A549 (cell line): ENCODE results near the gene PCDH9. TPM values are rescaled to one million over a fixed set of nuclear protein-coding genes. Genes with fewer than 3 reads are reported as not detected.
A peak's percentile ranks its signal among the peaks of the same experiment; 100 is the strongest.

Source experiments
- ATAC-seq, 2 experiments: fragments of 200-7000 bp in 1 of 2; fragments of >200 bp in 1 of 2; cut with Nextera tagmentation in 1 of 2; cut with Tn5 transposase in 1 of 2; 3 replicates each; pipeline versions ENCODE4 v1.8.0 to v1.9.1; 2018 to 2020; ENCODE audit warnings: mild to moderate bottlenecking in 1 of 2, moderate library complexity in 1 of 2
- CTCF ChIA-PET: fragments of 300-600 bp; sonication (Branson Sonifier 250); formaldehyde crosslinking; extraction: SDS; loops from one replicate; lab custom pipeline; 2021; ENCODE audit warnings: antibody characterized with exemption, inconsistent platforms; lab: Yijun Ruan, JAX
- POLR2A ChIA-PET: fragments of 350-600 bp; formaldehyde crosslinking; extraction: SDS; loops from one replicate; lab custom pipeline; 2021; ENCODE audit warnings: antibody characterized with exemption, inconsistent platforms; lab: Yijun Ruan, JAX
- DNase-seq, 2 experiments: peaks; one replicate each; pipeline versions ENCODE4 v3.0.0 to v3.0.0-alpha.2; 2011 to 2016; ENCODE audit warnings: low read depth in 1 of 2, low spot score in 1 of 2
- FAIRE-seq: peaks from 2 replicates; lab custom pipeline; 2011; peaks lifted over from hg19 to GRCh38; lab: Jason Lieb, UNC
- H3K27ac ChIP-seq, 2 experiments: fragments of >200 bp; sonication (Bioruptor Twin); formaldehyde crosslinking; 3 replicates each; pipeline ENCODE4 v1.5.1; 2016 to 2017
- H3K4me1 ChIP-seq: fragments of >200 bp; sonication (Bioruptor Twin); formaldehyde crosslinking; 3 replicates; pipeline ENCODE4 v1.6.1; 2016
- H3K4me2 ChIP-seq: fragments of >200 bp; sonication (Bioruptor Twin); formaldehyde crosslinking; 3 replicates; pipeline ENCODE4 v1.6.1; 2016
- H3K4me3 ChIP-seq: fragments of >200 bp; sonication (Bioruptor Twin); formaldehyde crosslinking; 3 replicates; pipeline ENCODE4 v1.5.1; 2016
- H3K9me3 ChIP-seq: fragments of >200 bp; sonication (Bioruptor Twin); formaldehyde crosslinking; 3 replicates; pipeline ENCODE4 v1.6.1; 2016
- CEBPB ChIP-seq, 2 experiments: fragments of >200 bp in 1 of 2; sonication (Bioruptor Twin) in 1 of 2; formaldehyde crosslinking in 1 of 2; IDR thresholded peaks; 2 replicates each; pipeline ENCODE4 v1.6.1; 2012 to 2016
- CHD2 ChIP-seq: fragments of 150-350 bp; IDR thresholded peaks from 2 replicates; pipeline ENCODE4 v1.6.1; 2014; ENCODE audit warnings: low read length; ENCODE audit not compliant: partially characterized antibody
- CHD4 ChIP-seq: fragments of 200-600 bp; sonication (generic); IDR thresholded peaks from 2 replicates; pipeline ENCODE4 v1.6.1; 2016; ENCODE audit warnings: antibody characterized with exemption, mild to moderate bottlenecking, borderline replicate concordance
- E2F6 ChIP-seq: IDR thresholded peaks from 2 replicates; pipeline ENCODE4 v1.6.1; 2012; ENCODE audit warnings: low read depth, borderline replicate concordance
- ESRRA ChIP-seq: fragments of 150-350 bp; IDR thresholded peaks from 2 replicates; pipeline ENCODE4 v1.6.1; 2014; ENCODE audit warnings: mild to moderate bottlenecking, low read length, borderline replicate concordance
- FOXS1 ChIP-seq: fragments of 250-450 bp; sonication (Bioruptor Pico); IDR thresholded peaks from 2 replicates; pipeline ENCODE4 v1.5.0; 2020; ENCODE audit warnings: mild to moderate bottlenecking, moderate library complexity
- GATA3 ChIP-seq: IDR thresholded peaks from 2 replicates; pipeline ENCODE4 v1.6.1; 2012; ENCODE audit warnings: borderline replicate concordance
- HEYL ChIP-seq: fragments of 250-450 bp; sonication (Bioruptor Pico); IDR thresholded peaks from 2 replicates; pipeline ENCODE4 v1.8.0; 2021; ENCODE audit warnings: mild to moderate bottlenecking, moderate library complexity
- JUNB ChIP-seq: fragments of >200 bp; sonication (Bioruptor Twin); formaldehyde crosslinking; IDR thresholded peaks from 2 replicates; pipeline ENCODE4 v1.6.1; 2016
- KDM5A ChIP-seq: fragments of 200-600 bp; sonication (generic); IDR thresholded peaks from 2 replicates; pipeline ENCODE4 v1.6.1; 2016; ENCODE audit warnings: antibody characterized with exemption, mild to moderate bottlenecking
- MAFK ChIP-seq: fragments of 450-650 bp; IDR thresholded peaks from 2 replicates; pipeline ENCODE4 v1.6.1; 2014; ENCODE audit not compliant: partially characterized antibody
- MAX ChIP-seq: IDR thresholded peaks from 2 replicates; pipeline ENCODE4 v1.6.1; 2012
- MAZ ChIP-seq: fragments of 150-350 bp; IDR thresholded peaks from 2 replicates; pipeline ENCODE4 v1.6.1; 2014; ENCODE audit warnings: antibody characterized with exemption, low read depth, low read length, borderline replicate concordance
- MYC ChIP-seq: IDR thresholded peaks from 2 replicates; pipeline ENCODE4 v1.6.1; 2012; ENCODE audit warnings: mild to moderate bottlenecking, inconsistent platforms, low read length, improper control_type of control experiment, borderline replicate concordance
- NPAS2 ChIP-seq: fragments of 250-450 bp; sonication (Bioruptor Pico); IDR thresholded peaks from 2 replicates; pipeline ENCODE4 v1.8.0; 2022; ENCODE audit warnings: mild to moderate bottlenecking, moderate library complexity, borderline replicate concordance
- POLR2A ChIP-seq: IDR thresholded peaks from 2 replicates; pipeline ENCODE4 v1.6.1; 2012; ENCODE audit warnings: mild to moderate bottlenecking, low read length
- POLR2AphosphoS2 ChIP-seq: conservative IDR thresholded peaks from 2 replicates; pipeline ENCODE4 v1.6.1; 2012; ENCODE audit warnings: low read length, improper control_type of control experiment, inconsistent platforms
- RAD21 ChIP-seq, 2 experiments: fragments of >200 bp in 1 of 2; sonication (Bioruptor Twin) in 1 of 2; formaldehyde crosslinking in 1 of 2; IDR thresholded peaks in 1 of 2; conservative IDR thresholded peaks in 1 of 2; 2 replicates in 1 of 2; 3 replicates in 1 of 2; pipeline ENCODE4 v1.6.1; 2012 to 2018; ENCODE audit warnings: inconsistent platforms in 1 of 2
- REST ChIP-seq: fragments of 200-600 bp; sonication (generic); IDR thresholded peaks from 2 replicates; pipeline ENCODE4 v1.6.1; 2016; ENCODE audit warnings: antibody characterized with exemption, mild to moderate bottlenecking, moderate library complexity
- TFCP2L1 ChIP-seq: fragments of 250-450 bp; sonication (Bioruptor Pico); IDR thresholded peaks from 2 replicates; pipeline ENCODE4 v1.5.0; 2021; ENCODE audit warnings: mild to moderate bottlenecking
- TP53 ChIP-seq: fragments of 250-450 bp; sonication (Bioruptor Pico); IDR thresholded peaks from 2 replicates; pipeline ENCODE4 v1.5.0; 2021; ENCODE audit warnings: mild to moderate bottlenecking, moderate library complexity
- USF2 ChIP-seq: fragments of 450-650 bp; IDR thresholded peaks from 2 replicates; pipeline ENCODE4 v1.6.1; 2014; ENCODE audit warnings: antibody characterized with exemption
- ZFP36 ChIP-seq: fragments of 450-650 bp; IDR thresholded peaks from 2 replicates; pipeline ENCODE4 v1.6.1; 2014; ENCODE audit warnings: borderline replicate concordance; ENCODE audit not compliant: partially characterized antibody
- ZSCAN20 ChIP-seq: fragments of 250-450 bp; sonication (Bioruptor Pico); IDR thresholded peaks from 2 replicates; pipeline ENCODE4 v1.8.0; 2022; ENCODE audit warnings: mild to moderate bottlenecking, moderate library complexity
- WGBS: methylation state at CpG from one replicate; pipeline ENCODE4 v1.1.6; 2017; ENCODE audit errors: missing lambda C conversion rate; 5-methylcytosine and 5-hydroxymethylcytosine counted together
- polyA plus RNA-seq, 4 experiments: library from polyadenylated mRNA; depleted of rRNA in 3 of 4; stranded (reverse); fragments of >200 nt; fragmentation: RNase III in 1 of 4; extraction: RNeasy Plus Mini Kit Qiagen cat#74134 plus additional on column Dnase treatment in 1 of 4; gene quantifications; 2 replicates in 3 of 4; 3 replicates in 1 of 4; pipeline ENCODE4 v1.2.3, GENCODE V29; 2011 to 2017
- TF ChIP-seq, protein P1 (sequence below): fragments of >200 bp; sonication (Bioruptor Twin); formaldehyde crosslinking; IDR thresholded peaks from 3 replicates; pipeline ENCODE4 v1.6.1; 2016

PCDH9 gene
- polyA plus RNA-seq, 2 of the 4 experiments (the other 2 are of a cell fraction), result 16.0 to 29.5 TPM

GRCh38 chr13:67135356-67135755 is 94.8 kb downstream of the PCDH9 start:
- Histone ChIP-seq H3K4me2 (peak overlapping the region; percentile 88), H3K4me1 (peaks cover 57% of the 10 kb centered on the region), H3K27ac (peak overlapping the region; percentile 61 to 74), H3K9me3 (no peaks in the 10 kb centered on the region), H3K4me3 (no peak overlapping the region)
- ChIA-PET CTCF (no interaction called here), POLR2A (no interaction called here)
- 54% methylated on average over 4 of the region's 4 CpGs for whole genome bisulfite sequencing
- no peak for TF ChIP-seq USF2
- no peak for TF ChIP-seq JUNB
- TF ChIP-seq HEYL (CRISPR knock-in tag), result no peak
- no peak for TF ChIP-seq CHD2
- TF ChIP-seq REST, result no peak
- no peak for TF ChIP-seq POLR2A
- no peak for TF ChIP-seq CEBPB (IDR thresholded peaks at IDR 0.05)
- no peak for TF ChIP-seq TP53 (CRISPR knock-in tag)
- no peak for TF ChIP-seq MAFK
- no peak for TF ChIP-seq ESRRA
- no peak for TF ChIP-seq ZFP36
- no peak for TF ChIP-seq TFCP2L1
- TF ChIP-seq MAX, result no peak
- no peak for TF ChIP-seq MAZ
- no peak for TF ChIP-seq POLR2AphosphoS2
- no peak for TF ChIP-seq RAD21 (conservative IDR thresholded peaks at IDR 0.05 in 1 of 2, IDR thresholded peaks at IDR 0.05 in 1 of 2)
- DNase-seq (no peak), FAIRE-seq (no peak), ATAC-seq (no peak)

DNA sequence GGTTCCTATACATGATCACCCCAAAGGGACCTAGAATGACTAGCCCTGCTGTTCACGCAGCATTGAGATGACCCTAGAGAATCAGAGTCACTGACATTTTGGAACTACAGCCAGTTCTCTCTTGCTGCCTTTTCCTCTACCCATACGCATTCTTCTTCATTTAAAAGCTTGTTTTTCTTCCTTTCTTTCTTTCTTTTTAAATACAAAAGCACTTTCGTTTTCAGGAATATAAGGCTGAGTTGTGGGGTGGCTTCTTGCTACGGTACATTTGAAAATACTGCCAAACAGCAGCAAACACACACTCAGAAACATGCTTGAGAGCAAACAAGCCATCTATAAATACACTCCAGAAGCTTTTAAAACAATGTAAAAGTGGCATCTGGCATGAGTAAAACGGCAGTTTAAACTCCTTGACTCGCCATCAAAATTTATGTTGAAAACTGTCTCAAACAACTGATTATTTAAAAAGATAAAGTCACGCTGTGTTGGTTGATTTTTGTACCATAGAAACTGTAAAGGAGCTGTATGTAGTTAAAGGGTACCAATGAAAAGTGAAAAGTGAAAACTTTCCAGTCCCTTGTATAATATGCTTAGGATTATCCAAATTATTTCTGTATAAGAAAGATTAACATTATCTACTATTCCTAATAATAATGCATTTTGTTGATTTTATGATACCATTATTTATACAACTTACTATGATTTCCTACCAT is 95.6 kb downstream of the PCDH9 start:
- WGBS, result 5% methylated on average over 7 of the region's 7 CpGs
- DNase-seq, result no peak
- peak overlapping the region; percentile 74 to 83 for H3K27ac ChIP-seq
- H3K4me3 ChIP-seq, result peak overlapping the region; percentile 29; the same call in 2 of the 3 replicates
- CTCF ChIA-PET, result no interaction called here
- POLR2A ChIA-PET, result no interaction called here
- FAIRE-seq, result no peak
- peak; percentile 67 to 81; a peak in 4 of 6 replicates for ATAC-seq
- no peak for TF ChIP-seq KDM5A
- TF ChIP-seq MYC, result no peak
- no peak for TF ChIP-seq CHD4
- no peak for TF ChIP-seq ZSCAN20 (CRISPR knock-in tag)
- TF ChIP-seq, protein P1, sequence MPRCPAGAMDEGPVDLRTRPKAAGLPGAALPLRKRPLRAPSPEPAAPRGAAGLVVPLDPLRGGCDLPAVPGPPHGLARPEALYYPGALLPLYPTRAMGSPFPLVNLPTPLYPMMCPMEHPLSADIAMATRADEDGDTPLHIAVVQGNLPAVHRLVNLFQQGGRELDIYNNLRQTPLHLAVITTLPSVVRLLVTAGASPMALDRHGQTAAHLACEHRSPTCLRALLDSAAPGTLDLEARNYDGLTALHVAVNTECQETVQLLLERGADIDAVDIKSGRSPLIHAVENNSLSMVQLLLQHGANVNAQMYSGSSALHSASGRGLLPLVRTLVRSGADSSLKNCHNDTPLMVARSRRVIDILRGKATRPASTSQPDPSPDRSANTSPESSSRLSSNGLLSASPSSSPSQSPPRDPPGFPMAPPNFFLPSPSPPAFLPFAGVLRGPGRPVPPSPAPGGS, result no peak
- TF ChIP-seq RAD21 (conservative IDR thresholded peaks at IDR 0.05 in 1 of 2, IDR thresholded peaks at IDR 0.05 in 1 of 2), result no peak
- TF ChIP-seq FOXS1 (CRISPR knock-in tag), result no peak
- TF ChIP-seq E2F6, result no peak
- no peak for TF ChIP-seq NPAS2
- TF ChIP-seq MAX, result no peak; the same call in 1 of the 2 replicates
- no peak for TF ChIP-seq GATA3
- no peaks in the 10 kb centered on the region for H3K9me3 ChIP-seq
- H3K4me1 ChIP-seq, result peaks cover 50% of the 10 kb centered on the region
- H3K4me2 ChIP-seq, result peak overlapping the region; percentile 88
